ENCODE results near the gene PLEKHN1.

Gene PLEKHN1

GRCh38 chr1:997993-998744 lies 31.9 kb downstream of the PLEKHN1 start (continued):
- TF ChIP-seq PRDM10 (tag by site-specific recombination; IDR thresholded peaks at IDR 0.05): no peak
- no peak for TF ChIP-seq ZNF530 (tag by site-specific recombination; IDR thresholded peaks at IDR 0.05; ENCODE audit: low read depth)
- peak; percentile 57; the same call in 1 of the 2 replicates for TF ChIP-seq ZNF501 (tag by site-specific recombination; IDR thresholded peaks at IDR 0.05)
- TF ChIP-seq HIC1 (tag by site-specific recombination; IDR thresholded peaks at IDR 0.05): peak; percentile 91
- peak; percentile 89 for TF ChIP-seq ZBTB26 (tag by site-specific recombination; optimal IDR thresholded peaks at IDR 0.05)
- peak; percentile 74; the same call in 1 of the 2 replicates for TF ChIP-seq SP7 (tag by site-specific recombination; IDR thresholded peaks at IDR 0.05)
- no peak for TF ChIP-seq ZSCAN23 (tag by site-specific recombination; IDR thresholded peaks at IDR 0.05)
- TF ChIP-seq PRDM4 (tag by site-specific recombination; IDR thresholded peaks at IDR 0.05): 0 out of 2 replicates have a peak, but pooled peaks have one; percentile 1
- 0 out of 2 replicates have a peak, but pooled peaks have one; percentile 39 for TF ChIP-seq EGR2 (tag by site-specific recombination; IDR thresholded peaks at IDR 0.05; ENCODE audit: low read depth)
- no peak for TF ChIP-seq GLI2 (tag by site-specific recombination; IDR thresholded peaks at IDR 0.05; ENCODE audit: borderline replicate concordance, low read depth)
- peak; percentile 94 for TF ChIP-seq ZBTB8A (tag by site-specific recombination; IDR thresholded peaks at IDR 0.05)
- TF ChIP-seq KLF9 (tag by site-specific recombination; IDR thresholded peaks at IDR 0.05; ENCODE audit: low read depth): 0 out of 2 replicates have a peak, but pooled peaks have one; percentile 16
- TF ChIP-seq ZBTB21 (tag by site-specific recombination; IDR thresholded peaks at IDR 0.05): no peak
- no peak for TF ChIP-seq ZNF174 (tag by site-specific recombination; IDR thresholded peaks at IDR 0.05)
- TF ChIP-seq IKZF3 (tag by site-specific recombination; IDR thresholded peaks at IDR 0.05): peak; percentile 56
- TF ChIP-seq BCL11B (tag by site-specific recombination; IDR thresholded peaks at IDR 0.05; ENCODE audit: low read depth): peak; percentile 18; the same call in 1 of the 2 replicates
- TF ChIP-seq ZSCAN4 (tag by site-specific recombination; IDR thresholded peaks at IDR 0.05): no peak
- TF ChIP-seq ZBTB17 (tag by site-specific recombination; IDR thresholded peaks at IDR 0.05): peak; percentile 93
- peak; percentile 50; the same call in 1 of the 2 replicates for TF ChIP-seq ZNF2 (tag by site-specific recombination; IDR thresholded peaks at IDR 0.05)

Data from HEK293 (cell line).